ENCODE data around the gene RPS16. TPM values are rescaled to one million over a fixed set of nuclear protein-coding genes. Genes with fewer than 3 reads are reported as not detected.

RPS16 gene
- total and polyA plus RNA-seq, 9 donors, result 2,348 to 7,403 (median 4,531) TPM

DNA sequence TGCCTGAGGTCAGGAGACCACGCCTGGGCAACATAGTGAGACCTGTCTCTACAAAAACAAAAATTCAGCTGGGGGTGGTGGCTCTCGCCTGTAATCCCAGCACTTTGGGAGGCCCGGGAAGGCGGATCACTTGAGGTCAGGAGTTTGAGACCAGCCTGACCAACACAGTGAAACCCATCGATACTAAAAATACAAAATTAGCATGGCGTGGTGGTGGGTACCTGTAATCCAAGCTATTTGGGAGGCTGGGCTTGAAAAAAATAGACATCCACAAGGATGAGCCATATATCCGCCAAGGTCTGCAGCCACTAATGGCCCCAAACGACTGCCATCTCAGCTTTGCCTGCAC is 3.1 kb downstream of the RPS16 start:
- no peak overlapping the region for H3K27ac ChIP-seq
- H3K36me3 ChIP-seq, result no peaks in the 10 kb centered on the region
- TF ChIP-seq, protein P1, sequence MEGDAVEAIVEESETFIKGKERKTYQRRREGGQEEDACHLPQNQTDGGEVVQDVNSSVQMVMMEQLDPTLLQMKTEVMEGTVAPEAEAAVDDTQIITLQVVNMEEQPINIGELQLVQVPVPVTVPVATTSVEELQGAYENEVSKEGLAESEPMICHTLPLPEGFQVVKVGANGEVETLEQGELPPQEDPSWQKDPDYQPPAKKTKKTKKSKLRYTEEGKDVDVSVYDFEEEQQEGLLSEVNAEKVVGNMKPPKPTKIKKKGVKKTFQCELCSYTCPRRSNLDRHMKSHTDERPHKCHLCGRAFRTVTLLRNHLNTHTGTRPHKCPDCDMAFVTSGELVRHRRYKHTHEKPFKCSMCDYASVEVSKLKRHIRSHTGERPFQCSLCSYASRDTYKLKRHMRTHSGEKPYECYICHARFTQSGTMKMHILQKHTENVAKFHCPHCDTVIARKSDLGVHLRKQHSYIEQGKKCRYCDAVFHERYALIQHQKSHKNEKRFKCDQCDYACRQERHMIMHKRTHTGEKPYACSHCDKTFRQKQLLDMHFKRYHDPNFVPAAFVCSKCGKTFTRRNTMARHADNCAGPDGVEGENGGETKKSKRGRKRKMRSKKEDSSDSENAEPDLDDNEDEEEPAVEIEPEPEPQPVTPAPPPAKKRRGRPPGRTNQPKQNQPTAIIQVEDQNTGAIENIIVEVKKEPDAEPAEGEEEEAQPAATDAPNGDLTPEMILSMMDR (IDR thresholded peaks at IDR 0.05), result no peak
- TF ChIP-seq EP300 (IDR thresholded peaks at IDR 0.05) (no peak), POLR2A (IDR thresholded peaks at IDR 0.05) (no peak)
- H3K9me3 ChIP-seq, result no peaks in the 10 kb centered on the region
- peaks cover 17% of the 10 kb centered on the region for H3K4me1 ChIP-seq (ENCODE audit: insufficient read depth)
- WGBS, 3 donors, result 92 to 97% (median 94%) methylated on average over 8 of the region's 8 CpGs
- no peak overlapping the region for H3K4me3 ChIP-seq
- H3K27me3 ChIP-seq, result no peaks in the 10 kb centered on the region
- DNase-seq, result no peak
- intact Hi-C loops (cut with DNase I), result no loop called here

DNA sequence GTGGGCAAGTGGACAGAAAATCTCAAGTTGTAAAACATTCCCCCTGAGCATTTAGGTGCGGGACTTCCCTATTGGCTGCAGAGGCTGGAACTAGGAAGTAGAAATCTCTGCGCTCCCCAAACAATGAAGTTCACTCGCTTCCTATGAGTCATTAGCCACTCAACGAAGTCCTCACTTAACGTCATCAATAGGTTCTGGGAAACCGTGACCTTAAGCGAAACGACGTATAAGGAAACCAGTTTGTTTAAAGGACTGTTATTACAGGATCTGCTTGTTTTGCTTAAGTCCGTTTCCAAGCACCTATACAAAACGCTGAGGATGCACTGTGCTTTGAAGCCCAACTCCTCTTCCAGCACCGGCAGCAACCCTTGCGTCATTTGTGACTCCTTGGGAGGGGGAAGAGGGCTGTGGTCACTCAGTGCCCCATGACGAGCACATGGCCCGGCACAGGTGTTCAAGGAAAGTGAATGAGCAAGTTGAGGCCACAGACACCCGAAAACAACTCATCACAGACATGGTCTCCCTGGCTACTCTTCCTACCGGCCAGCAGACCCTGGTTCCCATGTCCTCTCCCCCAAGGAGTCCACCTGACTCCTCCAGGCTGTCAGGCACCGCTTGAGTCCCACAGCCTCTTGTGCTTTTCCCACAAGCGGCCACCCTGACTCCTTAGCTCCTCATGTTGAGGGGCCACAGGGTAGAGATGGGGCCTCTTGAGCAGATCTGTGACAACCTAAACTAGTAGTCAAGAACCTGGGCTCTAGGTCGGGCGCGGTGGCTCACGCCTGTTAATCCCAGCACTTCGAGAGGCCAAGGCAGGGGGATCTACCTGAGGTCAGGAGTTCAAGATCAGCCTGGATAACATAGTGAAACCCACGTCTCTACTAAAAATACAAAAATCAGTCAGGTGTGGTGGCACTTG is 4.8 kb downstream of the RPS16 start:
- no peak overlapping the region for H3K4me3 ChIP-seq
- no peaks in the 10 kb centered on the region for H3K9me3 ChIP-seq
- H3K36me3 ChIP-seq, result no peaks in the 10 kb centered on the region
- intact Hi-C loops (cut with DNase I), result no loop called here
- H3K27ac ChIP-seq, result no peak overlapping the region
- TF ChIP-seq EP300 (IDR thresholded peaks at IDR 0.05) (no peak), POLR2A (IDR thresholded peaks at IDR 0.05) (no peak)
- TF ChIP-seq, protein P1 (IDR thresholded peaks at IDR 0.05), result no peak
- 66 to 71% (median 70%) methylated on average over 25 of the region's 25 CpGs for WGBS, 3 donors
- no peaks in the 10 kb centered on the region for H3K27me3 ChIP-seq
- peaks cover 17% of the 10 kb centered on the region for H3K4me1 ChIP-seq (ENCODE audit: insufficient read depth)
- peak in 1 of 5 donors; percentile 27 for DNase-seq

DNA sequence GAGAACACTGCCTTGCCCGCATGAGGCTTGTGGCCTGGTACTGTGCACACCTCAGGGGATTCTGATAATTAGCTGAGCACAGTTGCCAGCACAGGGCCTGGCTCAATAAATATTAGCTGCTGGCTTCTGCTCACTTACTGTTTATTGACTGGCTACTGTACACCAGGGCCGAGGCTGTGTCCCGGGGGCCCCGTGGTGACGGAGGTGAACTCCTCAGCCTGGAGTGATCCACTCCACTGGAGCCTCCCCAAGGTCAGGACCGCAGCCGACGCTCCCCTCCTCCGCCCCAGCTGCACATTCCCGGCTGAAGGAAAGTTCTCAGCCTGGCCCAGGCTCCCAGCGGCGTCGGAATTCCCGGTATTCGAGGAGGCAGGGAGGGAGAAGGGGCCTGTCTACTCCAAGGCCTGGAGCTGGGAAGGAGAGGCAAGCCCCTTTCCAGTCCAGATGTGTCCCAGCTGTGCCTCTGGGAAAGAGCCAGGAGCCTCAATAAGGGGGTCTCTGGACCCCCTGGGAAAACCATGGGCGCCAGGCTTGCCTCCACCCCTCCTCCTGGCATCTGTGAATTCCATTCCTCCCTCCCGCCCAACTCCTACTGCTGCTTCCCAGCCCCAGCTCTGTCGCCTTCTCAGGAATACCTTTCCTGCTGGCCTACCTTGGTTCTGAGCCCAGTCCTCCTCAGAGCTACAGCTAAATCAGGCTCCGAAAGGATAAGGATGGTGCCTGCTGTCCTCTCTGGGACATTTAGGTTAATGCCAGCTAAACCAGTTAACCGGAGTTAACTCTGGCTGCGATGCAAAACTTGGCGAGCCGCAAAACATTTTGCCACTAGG is 7.3 kb downstream of the RPS16 start:
- Histone ChIP-seq H3K27me3 (no peaks in the 10 kb centered on the region), H3K4me1 (ENCODE audit: insufficient read depth) (peaks cover 8% of the 10 kb centered on the region), H3K27ac (peak overlapping the region in 1 of 2 donors; percentile 71), H3K4me3 (no peak overlapping the region), H3K36me3 (no peaks in the 10 kb centered on the region), H3K9me3 (no peaks in the 10 kb centered on the region)
- TF ChIP-seq, protein P1 (IDR thresholded peaks at IDR 0.05), result no peak
- no peak for TF ChIP-seq POLR2A (IDR thresholded peaks at IDR 0.05)
- no peak for TF ChIP-seq EP300 (IDR thresholded peaks at IDR 0.05)
- peak; percentile 80 to 91 (median 82) for DNase-seq
- intact Hi-C loops (cut with DNase I), result no loop called here
- WGBS, 3 donors, result 6 to 8% (median 6%) methylated on average over 23 of the region's 23 CpGs

DNA sequence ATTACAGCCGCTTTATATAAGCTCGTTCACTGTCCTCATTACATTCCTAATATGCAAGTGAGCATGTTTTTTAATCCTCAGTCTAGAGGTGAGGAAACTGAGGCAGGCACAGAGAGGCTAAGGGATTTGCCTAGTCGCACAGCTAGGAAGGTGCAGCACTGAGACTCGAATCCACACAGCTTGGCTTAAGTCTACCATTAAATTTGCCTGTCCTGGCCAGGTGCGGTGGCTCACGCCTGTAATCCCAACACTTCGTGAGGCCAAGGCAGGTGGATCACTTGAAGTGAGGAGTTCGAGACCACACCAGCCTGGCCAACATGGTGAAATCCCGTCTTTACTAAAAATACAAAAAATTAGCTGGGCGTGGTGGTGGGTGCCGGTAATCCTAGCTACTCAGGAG is 8.0 kb downstream of the RPS16 start:
- Histone ChIP-seq H3K27ac (peak overlapping the region in 1 of 2 donors; percentile 71), H3K36me3 (no peaks in the 10 kb centered on the region), H3K9me3 (no peaks in the 10 kb centered on the region), H3K4me1 (ENCODE audit: insufficient read depth) (peaks cover 8% of the 10 kb centered on the region), H3K27me3 (no peaks in the 10 kb centered on the region), H3K4me3 (no peak overlapping the region)
- intact Hi-C loops (cut with DNase I), result no loop called here
- 81 to 82% (median 81%) methylated on average over 11 of the region's 11 CpGs for WGBS, 3 donors
- peak in 1 of 5 donors; percentile 22 for DNase-seq
- no peak for TF ChIP-seq POLR2A (IDR thresholded peaks at IDR 0.05)
- TF ChIP-seq EP300 (IDR thresholded peaks at IDR 0.05), result no peak
- TF ChIP-seq, protein P1 (IDR thresholded peaks at IDR 0.05), result no peak
